H1 (cell line): ENCODE data around the gene DIPK2B.

Experiments
- CREB1 ChIP-seq: IDR thresholded peaks from 2 replicates; pipeline ENCODE4 v1.6.1; 2012; ENCODE audit warnings: inconsistent platforms
- HDAC6 ChIP-seq: IDR thresholded peaks from one replicate; pipeline ENCODE4 v1.7.1; 2012; ENCODE audit warnings: low read depth, mild to moderate bottlenecking, inconsistent platforms, low read length, moderate library complexity
- POLR2A ChIP-seq, 2 experiments: IDR thresholded peaks; 1 replicate in 1 of 2; 2 replicates in 1 of 2; pipeline ENCODE4 v1.6.1; 2011; ENCODE audit warnings: low read depth in 2 of 2, low read length in 2 of 2, mild to moderate bottlenecking in 2 of 2; ENCODE audit errors: control extremely low read depth in 1 of 2
- POLR2AphosphoS5 ChIP-seq: IDR thresholded peaks from 2 replicates; pipeline ENCODE4 v1.6.1; 2011; ENCODE audit warnings: low read depth, low read length

- TF ChIP-seq POLR2AphosphoS5: no peak
- no peak for TF ChIP-seq HDAC6
- no peak for TF ChIP-seq CREB1
- no peak for TF ChIP-seq POLR2A (IDR thresholded peaks at IDR 0.05; ENCODE audit: control extremely low read depth in 1 of 2, low read depth in 2 of 2, low read length in 2 of 2)
Measured at GRCh38 chrX:45191820-45192409, 8.8 kb downstream of the DIPK2B start.
